NCI-H82 treated with DMSO at 0.1 percent for 48 hours (cell line): ENCODE results near the gene RNF157.
"Not testable (repeated sequence)": the region's sequence is repeated elsewhere in the genome, so short reads cannot be mapped to it uniquely, and the experiment has no call there.

Experiments used
- DNase-seq: peaks from one replicate; lab custom pipeline; 2025; ENCODE audit not compliant: unreplicated experiment; lab: John Stamatoyannopoulos, UW

The RNF157 gene

DNA sequence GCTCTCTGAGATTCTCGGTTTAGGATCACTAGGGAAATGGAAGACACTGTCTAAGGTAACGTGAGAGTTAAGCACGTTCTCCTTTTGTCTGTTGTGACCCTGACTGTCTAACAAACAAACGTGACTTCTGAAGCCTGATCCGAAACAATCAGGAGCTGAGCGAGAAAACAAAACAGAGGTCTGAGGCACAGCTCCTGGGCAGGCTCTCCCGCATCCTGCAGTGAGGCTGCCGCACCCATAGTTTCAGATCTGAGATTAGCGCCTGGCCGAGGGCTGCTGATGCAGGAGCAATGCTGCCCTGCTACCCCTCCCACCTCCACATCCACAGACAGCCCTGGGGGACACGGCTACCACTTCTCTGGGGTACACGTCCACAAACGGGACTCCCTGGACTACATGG, 46.7 kb downstream of the RNF157 start:
- DNase-seq, result no peak

GRCh38 chr17:76191896-76192295, 48.4 kb downstream of the RNF157 start:
- DNase-seq, result no peak

GRCh38 chr17:76189741-76190140, 50.6 kb downstream of the RNF157 start:
- DNase-seq, result no peak

GRCh38 chr17:76189247-76189646, 51.0 kb downstream of the RNF157 start:
- peak; percentile 4 for DNase-seq

DNA sequence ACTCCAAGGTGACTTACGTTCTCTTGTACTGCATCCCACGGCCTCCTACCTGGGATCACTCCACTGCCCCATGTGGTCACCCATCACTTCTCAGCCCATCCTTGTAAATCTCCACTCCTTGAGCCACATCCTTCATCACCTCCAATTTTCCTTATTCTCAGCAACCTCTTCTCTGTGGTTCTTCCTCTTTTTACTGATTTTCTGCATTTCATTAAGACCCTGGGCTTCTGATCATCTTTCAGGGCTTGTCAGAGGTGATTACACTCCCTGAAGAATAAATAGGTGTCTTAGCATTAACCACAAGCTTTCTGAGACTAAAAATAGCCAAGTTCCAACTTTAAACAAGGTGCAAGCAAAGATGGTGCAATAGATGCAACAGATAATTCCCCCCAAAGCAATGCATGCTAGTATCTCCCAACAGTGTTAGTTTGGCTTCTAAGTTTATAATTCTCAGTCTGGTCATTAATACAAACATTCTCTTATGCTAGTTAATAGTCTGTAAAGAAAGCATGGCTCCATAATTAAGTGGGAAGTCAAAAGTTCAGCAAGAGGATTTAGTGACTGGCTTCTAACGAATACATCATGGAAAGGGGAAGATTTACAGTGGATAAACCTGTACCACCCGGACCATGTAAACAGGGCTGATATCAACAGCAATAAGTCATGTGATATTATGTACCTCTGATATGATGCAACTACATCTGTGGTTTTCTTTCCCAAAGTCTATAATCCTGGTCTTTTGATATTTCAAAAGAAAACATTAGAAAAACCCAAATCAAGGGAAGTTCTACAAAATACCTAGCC, 51.9 kb downstream of the RNF157 start:
- no peak for DNase-seq

DNA sequence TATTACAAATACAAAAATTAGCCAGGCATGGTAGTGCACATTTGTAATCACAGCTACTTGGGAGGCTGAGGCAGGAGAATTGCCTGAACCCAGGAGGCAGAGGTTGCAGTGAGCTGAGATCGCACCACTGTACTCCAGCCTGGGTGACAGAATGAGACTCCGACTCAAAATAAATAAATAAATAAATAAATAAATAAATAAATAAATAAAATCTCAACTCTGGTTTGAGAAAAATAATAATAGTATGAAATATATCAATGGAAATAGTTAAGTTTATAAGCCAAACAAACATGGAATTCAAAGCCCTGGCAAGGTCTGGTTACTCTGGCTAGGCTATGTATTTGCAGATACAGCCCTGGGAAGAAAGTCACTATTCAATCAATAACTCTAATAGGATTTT, 53.5 kb downstream of the RNF157 start:
- DNase-seq, result not testable (repeated sequence)

DNA sequence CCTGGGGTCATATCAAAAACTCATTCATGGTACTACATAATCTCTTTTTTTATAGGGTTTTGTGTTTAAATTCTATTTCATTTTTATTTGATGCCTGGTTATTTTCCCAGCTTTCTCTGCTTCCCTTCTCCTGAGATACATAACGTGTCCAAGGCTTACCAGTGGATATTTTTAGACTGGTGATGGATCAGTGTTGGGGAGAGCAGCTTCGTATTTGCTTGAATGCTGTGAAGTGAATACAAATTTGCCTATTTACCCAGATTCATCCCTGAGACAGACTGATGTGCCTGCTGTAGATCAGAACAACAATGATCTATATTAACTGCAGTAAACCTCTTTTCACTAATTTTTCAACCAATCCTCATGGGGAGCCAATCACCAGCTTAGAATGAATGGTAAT, 56.0 kb downstream of the RNF157 start:
- DNase-seq, result no peak

DNA sequence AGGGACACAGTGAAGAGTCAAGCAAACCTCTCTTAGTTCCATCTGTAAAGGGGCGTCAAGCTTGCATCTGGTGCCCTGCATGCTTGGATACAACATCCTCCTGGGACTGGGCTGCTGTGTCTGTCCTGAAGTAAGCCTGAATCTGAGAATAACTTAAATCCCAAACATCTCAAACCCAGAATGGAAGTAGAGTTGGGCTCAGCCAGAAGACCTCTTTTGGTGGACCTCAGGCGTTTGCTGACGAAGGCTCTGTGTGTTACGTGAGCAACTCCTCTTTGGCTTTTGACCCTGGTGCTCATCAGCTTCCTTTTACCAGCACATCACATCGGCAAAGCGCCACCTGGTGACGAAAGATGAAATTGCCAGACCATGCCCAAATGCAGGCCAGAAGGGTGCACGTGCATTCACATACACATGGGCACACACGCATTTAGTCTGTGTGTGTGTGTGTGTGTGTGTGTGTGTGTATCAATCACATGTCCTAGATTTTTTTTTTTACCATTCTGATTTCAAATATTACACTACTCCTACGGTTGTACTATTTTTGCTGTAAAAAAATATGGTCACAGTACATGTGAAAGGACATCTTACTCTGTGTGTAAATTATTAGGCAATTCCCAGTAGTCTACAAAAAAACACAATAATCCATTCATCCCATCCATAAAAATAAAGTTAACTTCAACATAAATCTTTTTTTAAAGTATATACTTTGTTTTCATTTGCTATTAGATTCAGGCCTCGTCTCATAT, 58.1 kb downstream of the RNF157 start:
- DNase-seq, result peak; percentile 73

GRCh38 chr17:76179496-76180467, 60.5 kb downstream of the RNF157 start:
- DNase-seq, result no peak

- DNase-seq, result no peak
Observed at GRCh38 chr17:76178124-76178523, 62.2 kb downstream of the RNF157 start.

GRCh38 chr17:76176701-76177574, 63.4 kb downstream of the RNF157 start:
- no peak for DNase-seq

DNA sequence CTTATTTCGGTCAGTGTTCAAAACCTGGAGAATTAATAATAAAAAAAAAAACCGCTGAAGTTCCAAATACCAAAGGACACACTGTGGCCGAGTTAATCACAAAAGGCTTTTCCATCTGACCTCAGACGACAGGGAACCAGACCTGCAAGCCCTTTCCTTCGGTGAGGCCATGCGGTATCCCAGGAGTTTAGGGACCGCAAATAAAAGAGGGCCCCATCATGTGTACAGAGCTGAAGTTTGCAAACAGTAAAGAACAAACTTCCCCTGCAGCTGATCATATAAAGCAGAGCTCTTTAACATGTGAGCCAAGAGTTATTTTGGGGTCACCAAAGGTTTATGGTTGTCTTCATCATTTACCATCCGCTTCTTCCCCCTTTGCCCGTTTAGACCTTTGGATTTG, 66.3 kb downstream of the RNF157 start:
- no peak for DNase-seq

DNA sequence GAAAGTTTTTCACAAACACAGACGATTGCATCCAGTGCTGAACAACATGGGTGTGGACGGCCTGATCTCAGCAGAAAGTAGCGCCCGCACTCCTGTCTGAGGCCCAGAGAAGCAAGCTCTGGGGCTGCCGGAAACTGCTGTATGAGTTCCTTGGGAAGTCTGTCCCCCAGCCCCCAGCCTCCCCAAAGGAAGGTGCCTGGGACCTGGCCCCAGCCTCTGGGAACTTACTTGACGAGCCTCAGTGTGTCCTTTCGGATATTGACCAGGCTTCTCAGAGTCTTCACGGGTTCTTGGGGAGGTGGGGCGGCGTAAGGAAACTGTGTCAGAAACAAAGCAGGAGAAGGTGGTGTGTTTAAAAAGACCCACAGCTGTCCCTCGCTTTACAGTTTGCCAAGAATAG, 66.8 kb downstream of the RNF157 start:
- DNase-seq, result no peak

DNA sequence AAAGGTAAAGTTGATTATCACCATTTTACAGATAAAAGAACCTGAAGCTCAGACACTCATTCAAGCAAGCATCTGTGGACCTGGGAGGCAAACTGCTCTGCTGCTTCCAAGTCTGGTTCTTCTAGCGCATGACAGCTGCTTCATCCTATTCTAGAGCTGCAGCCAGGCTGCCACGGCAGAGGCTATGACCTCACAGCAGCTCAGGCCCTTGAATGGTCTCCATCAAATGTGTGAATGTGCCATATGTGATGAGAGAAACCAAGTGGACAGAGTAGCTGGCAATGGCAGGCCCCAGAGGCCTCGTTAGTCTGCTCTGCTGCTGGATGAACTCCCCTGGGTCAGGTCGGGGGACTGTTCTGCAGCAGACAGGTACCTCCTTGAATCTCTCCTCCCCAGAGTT, 68.6 kb downstream of the RNF157 start:
- no peak for DNase-seq

- DNase-seq, result no peak
Observed at GRCh38 chr17:76170114-76170513, 70.2 kb downstream of the RNF157 start.

- DNase-seq, result no peak
Observed at GRCh38 chr17:76166906-76167305, 73.4 kb downstream of the RNF157 start.

GRCh38 chr17:76166168-76166567, 74.1 kb downstream of the RNF157 start:
- DNase-seq, result no peak

GRCh38 chr17:76164331-76164730, 76.0 kb downstream of the RNF157 start:
- DNase-seq, result no peak

GRCh38 chr17:76163919-76164318, 76.4 kb downstream of the RNF157 start:
- DNase-seq, result no peak

- no peak for DNase-seq
Observed at GRCh38 chr17:76161619-76162266, 78.5 kb downstream of the RNF157 start.
